Fibroblast of skin of left quadriceps (primary cell): ENCODE results near the gene COQ8B.
A peak's percentile ranks its signal among the peaks of the same experiment; 100 is the strongest.

Source experiments
- DNase-seq, 2 experiments: peaks; one replicate each; pipeline ENCODE4 v3.0.0-alpha.2; 2013; ENCODE audit warnings: low read depth in 2 of 2

Gene COQ8B

GRCh38 chr19:40717880-40718773 lies 1.4 kb upstream of the COQ8B start:
- no peak for DNase-seq

- no peak for DNase-seq
These were observed 716 bp upstream of the COQ8B start for GRCh38 chr19:40717325-40717879.

- no peak for DNase-seq
These were observed 630 bp downstream of the COQ8B start for GRCh38 chr19:40716031-40716481.

- peak; percentile 89 to 91 for DNase-seq
These were observed 2.0 kb downstream of the COQ8B start for GRCh38 chr19:40714441-40715299.

- DNase-seq, result no peak
These were observed 2.7 kb downstream of the COQ8B start for GRCh38 chr19:40713939-40714338.

- DNase-seq, result no peak
These were observed 6.9 kb downstream of the COQ8B start for GRCh38 chr19:40709817-40710216.

GRCh38 chr19:40707615-40708014 lies 9.1 kb downstream of the COQ8B start:
- DNase-seq, result no peak

GRCh38 chr19:40705950-40706619 lies 10.6 kb downstream of the COQ8B start:
- DNase-seq, result no peak

GRCh38 chr19:40705362-40705651 lies 11.4 kb downstream of the COQ8B start:
- no peak for DNase-seq

GRCh38 chr19:40704491-40705361 lies 12.0 kb downstream of the COQ8B start:
- no peak for DNase-seq

GRCh38 chr19:40703029-40703755 lies 13.5 kb downstream of the COQ8B start:
- no peak for DNase-seq

GRCh38 chr19:40702337-40703012 lies 14.2 kb downstream of the COQ8B start:
- no peak for DNase-seq

- no peak for DNase-seq
These were observed 14.9 kb downstream of the COQ8B start for GRCh38 chr19:40701758-40702157.

- DNase-seq, result no peak
These were observed 16.6 kb downstream of the COQ8B start for GRCh38 chr19:40700083-40700482.

GRCh38 chr19:40697007-40697406 lies 19.7 kb downstream of the COQ8B start:
- DNase-seq, result no peak

GRCh38 chr19:40695881-40696280 lies 20.8 kb downstream of the COQ8B start:
- DNase-seq, result no peak

- no peak for DNase-seq
These were observed 22.8 kb downstream of the COQ8B start for GRCh38 chr19:40693896-40694295.

GRCh38 chr19:40693150-40693788 lies 23.4 kb downstream of the COQ8B start:
- DNase-seq, result no peak

GRCh38 chr19:40692212-40692551 lies 24.5 kb downstream of the COQ8B start:
- no peak for DNase-seq
